ENCODE results near the gene SIL1.

GRCh38 chr5:139236479-139236878, 38.3 kb upstream of the SIL1 start:
- TF ChIP-seq POLR2AphosphoS5 (IDR thresholded peaks at IDR 0.05; ENCODE audit: low read depth, low read length) (no peak), CTCF (IDR thresholded peaks at IDR 0.05; ENCODE audit: control extremely low read depth in 1 of 3, insufficient read depth in 1 of 3, low read depth in 1 of 3, low read length in 3 of 3) (no peak), RFX5 (IDR thresholded peaks at IDR 0.05; ENCODE audit: borderline replicate concordance, low read depth, low read length) (no peak), EP300 (IDR thresholded peaks at IDR 0.05; ENCODE audit: borderline replicate concordance in 1 of 2, low read depth in 2 of 2, low read length in 2 of 2) (no peak), MAX (IDR thresholded peaks at IDR 0.05) (no peak), GABPA (IDR thresholded peaks at IDR 0.05; ENCODE audit: borderline replicate concordance, insufficient read depth, low read length) (no peak), RAD21 (IDR thresholded peaks at IDR 0.05 in 1 of 2, conservative IDR thresholded peaks at IDR 0.05 in 1 of 2; ENCODE audit: low read depth in 2 of 2, low read length in 2 of 2) (no peak), POU5F1 (IDR thresholded peaks at IDR 0.05; ENCODE audit: low read depth, low read length) (no peak), POLR2A (IDR thresholded peaks at IDR 0.05; ENCODE audit: control extremely low read depth in 1 of 2, low read depth in 2 of 2, low read length in 2 of 2) (no peak), MAFK (IDR thresholded peaks at IDR 0.05; ENCODE audit: low read depth, low read length) (no peak), SP4 (IDR thresholded peaks at IDR 0.05; ENCODE audit: low read length) (no peak)
